ENCODE results near the gene ATP1B3. TPM values are rescaled to one million over a fixed set of nuclear protein-coding genes. Genes with fewer than 3 reads are reported as not detected.

Gene ATP1B3
- total RNA-seq, 4 donors from 2014 or later = 55.1 to 94.1 (median 64.7) TPM

- Histone ChIP-seq H3K9me3 (no peaks in the 10 kb centered on the region), H3K4me1 (no peaks in the 10 kb centered on the region), H3K36me3 (no peaks in the 10 kb centered on the region), H3K27ac (no peak overlapping the region), H3K27me3 (no peaks in the 10 kb centered on the region), H3K4me3 (replicated peaks in 1 of 3) (no peak overlapping the region)
- intact Hi-C loops (cut with DNase I) = no loop called here
- 85 to 87% methylated on average over 15 to 16 of the region's 16 CpGs for WGBS, 2 donors
- no peak for TF ChIP-seq CTCF (IDR thresholded peaks at IDR 0.05)
- no peak for TF ChIP-seq POLR2A (IDR thresholded peaks at IDR 0.05)
- DNase-seq = no peak
Measured at GRCh38 chr3:141933421-141934300, 57.2 kb downstream of the ATP1B3 start.

- Histone ChIP-seq H3K27ac (no peak overlapping the region), H3K9me3 (no peaks in the 10 kb centered on the region), H3K36me3 (no peaks in the 10 kb centered on the region), H3K27me3 (no peaks in the 10 kb centered on the region), H3K4me1 (no peaks in the 10 kb centered on the region), H3K4me3 (replicated peaks in 1 of 3) (no peak overlapping the region)
- intact Hi-C loops (cut with DNase I) = no loop called here
- WGBS, 2 donors = 90 to 91% methylated on average over 4 of the region's 4 CpGs
- DNase-seq = no peak
- TF ChIP-seq POLR2A (IDR thresholded peaks at IDR 0.05) (no peak), CTCF (IDR thresholded peaks at IDR 0.05) (no peak)
Measured at GRCh38 chr3:141934354-141934753, 57.9 kb downstream of the ATP1B3 start.

GRCh38 chr3:141938011-141938500, 61.6 kb downstream of the ATP1B3 start:
- Histone ChIP-seq H3K4me3 (replicated peaks in 1 of 3) (no peak overlapping the region), H3K27ac (no peak overlapping the region), H3K4me1 (peaks cover 13 to 15% of the 10 kb centered on the region in 2 donors), H3K36me3 (no peaks in the 10 kb centered on the region), H3K27me3 (no peaks in the 10 kb centered on the region), H3K9me3 (no peaks in the 10 kb centered on the region)
- intact Hi-C loops (cut with DNase I) = no loop called here
- 94 to 96% methylated on average over 14 to 19 of the region's 20 CpGs for WGBS, 2 donors
- no peak for DNase-seq
- TF ChIP-seq CTCF (IDR thresholded peaks at IDR 0.05) = no peak
- no peak for TF ChIP-seq POLR2A (IDR thresholded peaks at IDR 0.05)

- no peak overlapping the region for H3K4me3 ChIP-seq (replicated peaks in 1 of 3)
- DNase-seq = peak; percentile 42 to 47
- peak overlapping the region; percentile 62 to 80 (median 73) for H3K27ac ChIP-seq
- WGBS, 2 donors = 54 to 64% methylated on average over 4 of the region's 4 CpGs
- no peaks in the 10 kb centered on the region for H3K9me3 ChIP-seq
- no peaks in the 10 kb centered on the region for H3K27me3 ChIP-seq
- peaks cover 13 to 15% of the 10 kb centered on the region in 2 donors for H3K4me1 ChIP-seq
- intact Hi-C loops (cut with DNase I) = no loop called here
- no peaks in the 10 kb centered on the region for H3K36me3 ChIP-seq
- TF ChIP-seq POLR2A (IDR thresholded peaks at IDR 0.05) (no peak), CTCF (IDR thresholded peaks at IDR 0.05) (no peak)
Measured at GRCh38 chr3:141939759-141940158, 63.3 kb downstream of the ATP1B3 start.

GRCh38 chr3:141940194-141940776, 63.8 kb downstream of the ATP1B3 start:
- TF ChIP-seq CTCF (IDR thresholded peaks at IDR 0.05) = peak in 2 of 6 experiments; percentile 6 to 42
- no peak for TF ChIP-seq POLR2A (IDR thresholded peaks at IDR 0.05)
- DNase-seq = peak; percentile 85 to 88
- peak overlapping the region; percentile 62 to 80 (median 73) for H3K27ac ChIP-seq
- H3K4me1 ChIP-seq = peaks cover 13 to 15% of the 10 kb centered on the region in 2 donors
- no peak overlapping the region for H3K4me3 ChIP-seq (replicated peaks in 1 of 3)
- H3K36me3 ChIP-seq = no peaks in the 10 kb centered on the region
- 31 to 54% methylated on average over 7 to 12 of the region's 12 CpGs for WGBS, 2 donors
- H3K27me3 ChIP-seq = no peaks in the 10 kb centered on the region
- H3K9me3 ChIP-seq = no peaks in the 10 kb centered on the region
- intact Hi-C loops (cut with DNase I) = no loop called here
